Epithelial cell of prostate (primary cell): ENCODE results near the gene RNF217.
"Not testable (repeated sequence)": the region's sequence is repeated elsewhere in the genome, so short reads cannot be mapped to it uniquely, and the experiment has no call there.

Experiments
- DNase-seq: peaks from one replicate; pipeline ENCODE4 v3.0.0-alpha.2; 2011; ENCODE audit warnings: low read depth, low spot score
- H3K27ac ChIP-seq: fragments of 450-650 bp; 2 replicates; pipeline ENCODE4 v1.5.1; 2017; ENCODE audit warnings: mild to moderate bottlenecking

RNF217 gene

DNA sequence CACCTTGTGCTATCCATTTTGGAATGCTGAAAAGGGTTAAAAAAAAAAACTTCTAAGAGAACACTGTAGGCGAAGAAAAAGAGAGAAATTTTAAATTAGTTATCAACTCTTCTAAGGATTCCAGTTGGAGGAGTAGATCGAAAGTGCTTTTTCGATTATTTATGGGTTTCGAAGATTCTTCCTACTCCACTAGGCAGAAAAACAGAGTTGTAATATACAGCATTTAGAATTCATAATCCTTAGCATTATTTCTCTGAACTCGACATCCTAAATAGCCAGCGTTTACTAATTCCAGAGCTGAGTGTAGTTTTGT, 817 bp upstream of the RNF217 start:
- H3K27ac ChIP-seq = peak overlapping the region; percentile 89
- DNase-seq = no peak

DNA sequence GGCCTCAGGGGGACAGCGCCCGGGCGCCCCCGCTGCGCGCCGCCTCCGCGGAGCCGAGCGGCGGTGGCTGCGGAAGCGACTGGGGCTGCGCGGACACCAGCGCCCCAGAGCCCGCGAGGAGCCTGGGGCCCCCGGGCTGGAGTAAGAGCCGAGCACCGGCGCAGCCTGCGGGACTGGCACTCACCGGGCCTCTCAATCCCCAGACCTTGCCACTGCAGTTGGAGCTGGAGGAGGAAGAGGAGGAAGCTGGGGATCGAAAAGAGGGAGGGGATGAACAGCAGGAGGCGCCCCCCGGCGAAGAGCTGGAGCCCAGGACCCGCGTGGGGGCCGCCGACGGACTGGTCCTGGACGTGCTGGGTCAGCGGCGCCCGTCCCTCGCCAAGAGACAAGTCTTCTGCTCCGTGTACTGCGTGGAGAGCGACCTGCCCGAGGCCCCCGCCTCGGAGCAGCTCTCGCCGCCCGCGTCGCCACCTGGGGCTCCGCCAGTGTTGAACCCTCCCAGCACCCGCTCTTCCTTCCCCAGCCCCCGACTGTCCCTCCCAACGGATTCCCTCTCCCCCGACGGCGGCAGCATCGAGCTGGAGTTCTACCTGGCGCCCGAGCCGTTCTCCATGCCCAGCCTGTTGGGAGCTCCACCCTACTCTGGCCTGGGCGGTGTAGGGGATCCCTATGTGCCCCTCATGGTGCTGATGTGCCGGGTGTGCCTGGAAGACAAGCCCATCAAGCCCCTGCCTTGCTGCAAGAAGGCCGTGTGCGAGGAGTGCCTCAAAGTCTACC, 590 bp downstream of the RNF217 start:
- H3K27ac ChIP-seq = peak overlapping the region; percentile 89
- DNase-seq = no peak

DNA sequence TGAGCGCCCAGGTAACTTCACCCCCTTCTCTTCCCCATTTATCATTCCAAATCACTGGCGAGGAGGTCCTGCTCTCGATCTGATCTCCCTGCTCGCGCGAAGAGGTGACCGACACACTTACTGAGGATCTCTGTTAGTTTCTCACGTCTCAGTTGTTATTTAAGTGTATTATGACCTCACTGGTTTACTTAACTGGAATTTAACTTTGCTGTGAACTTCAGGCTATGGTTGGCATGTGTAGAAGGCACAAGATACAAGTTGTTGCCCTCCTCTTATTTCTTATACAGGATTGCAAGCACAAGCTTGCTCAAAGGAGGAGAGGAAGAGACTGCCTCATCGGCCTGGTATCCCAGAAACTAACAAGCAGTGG, 1.2 kb downstream of the RNF217 start:
- H3K27ac ChIP-seq = peak overlapping the region; percentile 89

DNA sequence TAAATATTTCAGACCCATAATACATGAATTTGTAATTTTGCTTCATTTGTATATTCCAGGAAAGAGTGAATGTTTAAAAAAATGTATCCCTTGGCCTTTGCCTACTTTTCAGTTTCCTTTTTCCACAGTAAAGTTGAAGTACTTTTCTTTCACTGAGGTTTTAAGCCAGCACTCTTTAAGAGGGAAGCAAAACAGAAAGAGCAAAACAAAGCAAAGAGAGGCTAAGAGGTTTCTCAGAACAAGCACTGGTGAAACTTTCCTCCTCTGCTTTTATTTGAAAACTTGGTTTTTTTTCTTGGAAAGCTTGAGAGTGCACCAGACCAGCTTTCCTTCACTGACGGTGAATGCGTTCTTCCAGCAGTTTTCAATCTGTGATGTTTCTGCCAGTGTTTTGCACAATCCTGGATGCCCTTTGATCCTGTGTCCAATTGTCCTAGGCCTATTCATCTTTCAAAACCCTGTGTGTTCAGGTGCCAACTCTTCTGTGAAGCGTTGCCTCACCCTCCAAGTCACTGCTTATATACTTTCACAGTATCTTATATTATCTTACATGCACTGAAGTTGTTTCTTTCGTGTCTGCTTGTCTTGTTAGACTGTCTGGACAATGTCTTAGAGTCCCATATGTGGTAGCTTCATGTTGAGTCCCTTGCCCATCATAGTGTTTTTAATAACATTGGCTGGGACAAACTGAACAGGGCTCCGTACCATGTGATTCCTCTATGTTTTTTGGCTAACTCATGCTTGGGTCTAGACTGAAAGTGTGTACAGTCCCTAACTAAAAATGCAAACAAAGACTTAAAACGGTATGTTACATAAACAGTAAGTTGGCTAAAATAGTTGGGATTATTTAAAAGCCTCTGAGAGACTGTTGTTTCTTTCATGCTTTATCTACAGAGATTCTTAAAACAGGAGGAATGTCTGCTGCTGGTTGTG, 1.9 kb downstream of the RNF217 start:
- DNase-seq = no peak
- H3K27ac ChIP-seq = peak overlapping the region; percentile 89

More for the DNA sequence above, 1.2 kb downstream of the RNF217 start:
- no peak for DNase-seq

DNA sequence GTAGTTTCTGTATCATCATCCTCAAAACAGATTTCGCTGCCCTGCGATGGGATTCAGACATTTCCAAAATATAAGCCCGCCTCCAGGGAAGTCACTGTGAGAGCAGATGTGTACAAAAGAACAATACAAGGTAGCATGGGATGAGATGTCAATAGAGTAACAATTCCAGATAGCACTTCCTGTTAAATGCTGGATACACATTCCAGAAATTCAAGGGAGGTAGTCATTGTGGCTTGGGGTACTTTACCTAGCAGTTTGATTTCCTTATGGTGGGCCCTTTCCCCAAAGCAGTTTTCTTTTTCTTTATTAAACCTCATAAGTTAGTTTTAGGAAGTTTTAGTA, 2.5 kb downstream of the RNF217 start:
- peak overlapping the region; percentile 89 for H3K27ac ChIP-seq
- no peak for DNase-seq

DNA sequence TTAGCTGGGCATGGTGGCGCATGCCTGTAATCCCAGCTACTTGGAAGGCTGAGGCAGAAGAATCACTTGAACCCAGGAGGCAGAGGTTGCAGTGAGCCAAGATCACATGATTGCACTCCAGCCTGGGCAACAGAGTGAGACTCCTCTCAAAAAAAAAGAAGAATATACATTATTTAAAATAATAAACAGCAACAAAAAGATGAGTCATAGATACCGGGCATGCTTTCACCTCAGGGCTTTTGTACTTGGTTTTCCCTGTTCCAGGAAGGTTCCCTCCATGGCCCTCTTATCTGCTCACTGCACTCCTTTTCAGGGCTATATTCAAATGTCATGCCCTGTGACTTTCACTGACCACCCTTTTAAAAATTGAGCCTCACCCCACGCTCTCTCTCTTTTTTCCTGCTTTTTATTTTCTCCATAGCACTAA, 3.2 kb downstream of the RNF217 start:
- not testable (repeated sequence) for DNase-seq
- H3K27ac ChIP-seq = peak overlapping the region; percentile 89

DNA sequence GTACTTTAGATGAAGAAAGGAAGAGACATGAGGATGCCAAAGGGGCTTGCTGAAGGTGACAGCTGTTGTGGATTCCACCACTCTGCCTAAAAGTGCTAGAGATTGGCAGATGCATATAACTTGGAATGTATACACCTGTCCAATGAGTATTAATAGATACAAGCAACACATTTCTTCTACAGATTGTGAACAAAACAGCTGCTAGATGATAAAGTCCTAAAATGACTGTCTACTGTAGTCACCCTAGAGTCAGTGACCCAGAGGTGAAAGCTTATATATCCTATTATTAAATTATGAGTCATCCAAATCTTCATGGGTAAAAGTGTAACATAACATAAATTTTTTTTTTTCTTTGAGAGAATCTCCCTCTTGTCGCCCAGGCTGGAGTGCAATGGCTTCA, 5.2 kb downstream of the RNF217 start:
- H3K27ac ChIP-seq = no peak overlapping the region
- no peak for DNase-seq

DNA sequence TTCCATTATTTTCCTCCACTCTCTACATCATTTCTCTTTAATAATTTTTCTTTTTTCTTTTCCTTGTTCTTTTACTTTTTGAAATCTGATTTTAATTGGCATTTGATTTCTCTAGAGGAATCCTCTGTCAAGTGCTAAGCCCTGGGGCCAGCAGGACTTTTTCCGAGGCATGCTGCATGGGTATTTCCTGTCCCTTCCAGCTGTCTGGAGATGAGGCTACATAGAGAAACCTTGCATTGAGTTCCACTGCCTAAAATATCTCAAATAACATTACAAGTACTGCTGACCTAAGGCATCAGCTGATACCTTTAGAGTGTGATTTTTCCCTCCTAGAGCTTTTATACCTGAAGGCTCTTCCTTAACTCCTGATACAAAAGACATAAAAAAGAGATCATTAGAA, 6.2 kb downstream of the RNF217 start:
- no peak for DNase-seq
- no peak overlapping the region for H3K27ac ChIP-seq

DNA sequence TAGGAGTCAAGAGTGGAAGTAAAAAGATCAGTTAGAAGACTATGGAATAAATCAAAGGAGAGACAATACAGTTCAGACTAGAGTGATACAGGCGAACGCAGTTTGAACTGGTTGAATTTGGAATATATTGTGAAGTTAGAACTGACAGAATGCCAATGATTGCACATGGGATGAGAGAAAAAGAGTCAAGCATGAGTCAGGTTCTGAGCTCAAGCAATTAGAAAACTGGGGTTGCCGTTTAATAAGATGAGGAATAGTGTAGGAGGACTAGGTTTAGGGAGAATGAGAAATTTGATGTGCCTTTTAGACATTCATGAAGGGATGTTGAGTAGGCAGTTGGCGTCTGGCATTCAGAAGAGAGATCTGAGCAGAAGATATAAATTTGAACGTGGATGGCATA, 8.0 kb downstream of the RNF217 start:
- H3K27ac ChIP-seq = no peak overlapping the region

DNA sequence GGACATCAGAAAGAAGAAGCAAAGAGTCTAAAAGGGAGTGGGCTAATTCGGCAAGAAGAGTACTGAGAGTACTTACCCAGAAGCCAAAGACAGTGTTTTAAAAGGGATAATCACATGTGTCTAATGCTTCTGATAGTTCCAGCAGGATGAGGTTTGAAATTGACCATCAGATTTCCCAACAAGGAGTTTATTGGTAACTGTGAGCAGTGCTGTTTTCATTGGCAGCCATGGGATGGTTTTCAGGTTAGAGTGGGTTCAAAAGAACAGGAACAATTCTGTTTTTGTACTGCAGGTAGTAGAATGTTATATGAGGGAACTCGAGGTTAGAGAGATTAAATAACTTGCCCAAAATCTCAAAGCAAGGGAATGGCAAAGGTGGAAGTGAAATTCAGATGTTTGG, 8.5 kb downstream of the RNF217 start:
- no peak overlapping the region for H3K27ac ChIP-seq
- no peak for DNase-seq

More for the DNA sequence above, 8.0 kb downstream of the RNF217 start:
- no peak for DNase-seq

DNA sequence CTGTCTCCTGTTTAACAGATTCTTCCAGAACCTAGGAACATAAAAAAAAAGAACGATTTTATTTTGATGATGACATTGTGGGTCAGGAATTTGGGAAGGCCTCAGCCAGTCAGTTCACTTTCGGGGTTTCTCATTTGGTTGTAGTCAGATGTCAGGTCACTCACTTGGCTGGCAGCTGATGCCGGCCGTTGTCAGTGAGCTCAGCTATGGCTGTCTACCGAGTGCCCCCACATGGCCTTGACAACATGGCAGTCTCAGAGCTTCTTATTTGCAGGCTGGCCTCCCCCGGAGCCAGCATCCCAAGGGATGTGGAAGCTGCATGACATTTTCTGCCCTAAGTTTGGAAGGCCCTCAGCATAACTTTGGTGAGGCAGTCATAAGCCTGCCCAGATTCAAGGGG, 11.5 kb downstream of the RNF217 start:
- no peak for DNase-seq
- no peak overlapping the region for H3K27ac ChIP-seq

DNA sequence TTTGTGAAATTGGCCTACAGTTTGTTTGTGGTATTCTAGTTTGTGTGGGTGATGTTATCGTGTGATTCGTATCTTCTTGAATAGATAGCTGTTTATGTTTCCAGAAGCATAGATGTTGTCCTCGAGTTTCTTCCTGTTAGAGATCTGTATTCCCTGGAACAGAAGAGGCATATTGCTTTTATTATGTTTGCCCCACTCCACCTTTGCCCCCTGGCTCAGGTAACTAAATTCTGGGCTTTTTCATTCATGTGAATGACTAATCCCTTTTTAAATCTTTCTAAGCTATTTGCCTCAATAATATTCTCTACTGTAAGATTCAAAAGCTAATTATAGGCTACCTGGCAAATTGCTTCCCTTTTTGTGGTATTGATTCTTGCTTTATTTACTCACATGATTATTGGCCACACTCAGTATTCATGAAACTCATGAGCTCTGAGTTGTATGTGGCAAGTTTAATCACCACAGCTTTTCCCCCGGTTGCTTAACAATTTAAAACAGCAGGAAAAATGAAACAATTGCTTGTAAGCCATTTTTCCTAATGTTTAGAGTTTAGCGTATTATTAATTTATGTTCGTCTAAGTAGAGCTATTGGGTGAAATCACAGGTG, 12.6 kb downstream of the RNF217 start:
- no peak overlapping the region for H3K27ac ChIP-seq

DNA sequence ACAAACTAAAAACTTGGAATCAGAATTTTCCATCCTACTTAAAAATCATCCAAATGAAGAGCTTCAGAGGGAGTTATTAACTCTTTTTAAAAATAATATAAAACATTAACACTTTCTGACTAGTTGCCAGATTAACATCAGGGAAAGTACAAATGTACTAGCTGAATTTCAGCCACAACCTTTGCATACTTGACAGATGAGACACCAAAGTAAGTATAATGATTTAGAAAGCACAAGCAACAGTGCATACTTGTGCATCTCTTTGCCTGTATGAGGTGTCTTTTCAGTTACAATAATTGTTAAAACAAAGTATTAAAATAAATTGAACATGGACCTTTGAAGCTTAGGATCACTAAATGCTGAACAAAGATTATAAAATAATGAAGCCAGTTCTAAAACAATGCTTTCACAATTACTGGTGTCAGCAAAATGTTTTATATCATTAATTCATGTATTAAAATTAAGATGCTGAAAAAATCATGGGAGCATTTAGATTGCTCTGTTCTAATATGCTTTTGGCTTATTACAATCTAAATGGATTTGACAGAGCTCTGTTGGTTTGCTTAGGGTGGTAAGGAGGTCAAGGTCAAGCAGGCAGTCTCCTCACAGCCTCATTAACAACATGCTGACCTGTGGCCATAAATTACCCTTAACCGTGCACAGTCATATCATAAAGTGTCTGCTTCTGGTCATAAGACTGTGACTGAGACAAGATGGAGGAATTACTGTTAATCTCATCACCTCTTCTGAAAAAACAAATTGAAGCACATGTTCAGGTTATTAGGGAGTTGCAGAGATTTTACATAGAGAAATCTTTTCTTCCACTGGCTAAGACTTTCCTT, 15.1 kb downstream of the RNF217 start:
- no peak for DNase-seq
- H3K27ac ChIP-seq = peak overlapping the region; percentile 56

More for the DNA sequence above, 12.6 kb downstream of the RNF217 start:
- DNase-seq = no peak

DNA sequence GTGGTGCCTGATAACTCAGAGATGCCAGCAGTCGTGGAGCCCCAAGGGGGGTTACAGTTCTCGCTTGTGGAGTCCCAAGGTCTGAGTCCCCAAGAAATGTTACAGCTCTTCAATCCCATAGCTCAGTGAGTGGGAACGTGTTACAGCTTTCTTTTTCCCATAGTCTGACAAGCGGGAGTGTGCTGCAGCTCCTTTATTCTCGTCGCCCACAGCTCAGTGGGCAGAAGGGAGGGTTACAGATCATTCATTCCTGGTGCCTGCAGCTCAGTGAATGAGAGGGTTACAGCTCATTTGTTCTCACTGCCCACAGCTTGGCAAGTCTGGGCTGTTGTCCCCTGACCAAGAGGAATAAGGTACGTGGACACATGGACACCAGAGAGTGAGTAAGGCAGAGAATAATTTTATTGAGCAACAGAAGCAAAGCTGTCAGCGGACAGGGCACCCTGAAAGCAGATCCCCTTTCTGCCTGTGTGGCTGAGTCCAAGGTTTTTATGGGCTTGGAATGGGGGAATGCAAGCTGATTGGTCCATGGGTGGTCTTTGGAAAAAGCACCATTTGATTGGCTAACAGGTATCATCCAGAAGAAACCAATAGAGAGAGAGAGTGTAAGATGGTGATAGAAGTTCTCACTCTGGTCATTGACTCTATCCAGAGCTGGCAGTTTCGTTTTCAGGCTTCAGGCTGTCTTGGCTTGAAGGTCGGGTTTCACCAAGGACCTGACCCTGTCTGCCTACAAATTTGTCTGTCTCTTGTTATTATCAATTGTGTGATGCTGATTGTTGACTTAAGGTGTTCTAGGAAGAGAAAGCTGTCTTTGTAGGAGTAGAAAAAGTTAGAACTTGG, 16.4 kb downstream of the RNF217 start:
- no peak overlapping the region for H3K27ac ChIP-seq
- DNase-seq = no peak

DNA sequence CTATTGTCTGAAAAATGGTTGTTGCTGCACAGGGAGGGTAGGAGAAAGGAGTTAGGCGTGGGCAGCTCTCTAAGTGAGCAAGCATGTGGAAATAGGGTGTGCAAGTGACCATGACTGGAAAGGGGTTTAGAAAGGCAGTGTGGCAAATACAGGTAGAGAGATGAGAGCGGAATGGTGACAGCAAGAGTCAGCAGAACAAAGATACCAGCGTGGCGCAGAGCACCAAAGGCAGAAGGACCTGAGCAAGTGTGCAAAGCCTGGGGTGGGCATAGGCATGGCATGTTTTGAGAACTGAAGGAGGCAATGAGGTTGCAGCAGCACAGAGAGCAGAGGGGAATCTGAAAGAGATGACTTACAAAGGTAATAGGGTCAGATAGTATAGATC, 17.0 kb downstream of the RNF217 start:
- H3K27ac ChIP-seq = no peak overlapping the region
- no peak for DNase-seq

DNA sequence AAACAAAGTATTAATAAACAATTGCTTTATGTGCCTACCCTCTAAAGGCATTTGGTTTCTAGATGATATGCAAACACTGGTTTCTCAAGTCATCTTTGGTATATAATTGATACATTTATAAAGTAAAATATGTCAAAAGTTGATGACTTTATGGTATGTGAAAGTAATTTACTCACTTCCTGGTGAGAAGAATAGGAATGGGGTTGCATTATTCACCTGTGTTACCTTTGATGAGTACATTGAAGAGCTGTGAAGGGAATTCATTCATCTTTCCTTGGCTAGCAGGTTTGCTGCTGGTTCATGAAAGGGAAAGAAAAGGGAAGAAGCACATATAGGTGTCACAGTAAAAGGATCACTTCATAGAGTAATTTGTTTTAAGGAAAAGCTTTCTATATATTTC, 20.4 kb downstream of the RNF217 start:
- DNase-seq = no peak

DNA sequence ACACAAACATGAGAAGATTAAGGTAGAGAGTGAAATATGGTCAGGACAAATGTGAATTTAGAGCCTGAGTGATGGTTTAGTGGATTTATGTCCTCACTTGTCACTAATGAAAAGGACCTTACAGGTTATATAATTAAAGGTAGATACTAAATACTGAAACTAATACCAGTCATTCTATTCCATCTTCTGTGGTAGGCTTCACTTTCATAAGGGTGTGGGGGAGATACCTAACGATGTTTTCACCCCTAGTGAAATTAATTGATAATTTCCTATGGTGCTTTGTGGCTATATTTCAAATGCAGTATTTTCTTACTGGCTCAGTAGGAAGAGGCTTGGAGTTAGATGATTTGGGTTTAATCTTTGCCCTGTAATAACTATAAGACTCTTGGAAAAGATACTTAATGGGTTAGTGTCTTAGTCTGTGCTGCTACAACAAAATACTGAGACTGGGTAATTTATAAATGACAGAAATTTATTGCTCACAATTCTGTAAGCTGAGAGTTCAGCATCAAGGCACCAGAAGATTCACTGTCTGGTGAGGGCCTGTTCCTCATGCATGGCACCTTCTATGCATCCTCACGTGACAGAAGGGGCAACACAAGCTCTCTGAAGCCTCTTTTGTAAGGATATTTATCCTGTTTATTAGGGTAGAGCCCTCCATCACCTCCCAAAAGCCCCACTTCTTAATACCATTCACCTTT, 21.3 kb downstream of the RNF217 start:
- H3K27ac ChIP-seq = peak overlapping the region; percentile 80
- no peak for DNase-seq

More for the DNA sequence above, 20.4 kb downstream of the RNF217 start:
- H3K27ac ChIP-seq = peak overlapping the region; percentile 80

DNA sequence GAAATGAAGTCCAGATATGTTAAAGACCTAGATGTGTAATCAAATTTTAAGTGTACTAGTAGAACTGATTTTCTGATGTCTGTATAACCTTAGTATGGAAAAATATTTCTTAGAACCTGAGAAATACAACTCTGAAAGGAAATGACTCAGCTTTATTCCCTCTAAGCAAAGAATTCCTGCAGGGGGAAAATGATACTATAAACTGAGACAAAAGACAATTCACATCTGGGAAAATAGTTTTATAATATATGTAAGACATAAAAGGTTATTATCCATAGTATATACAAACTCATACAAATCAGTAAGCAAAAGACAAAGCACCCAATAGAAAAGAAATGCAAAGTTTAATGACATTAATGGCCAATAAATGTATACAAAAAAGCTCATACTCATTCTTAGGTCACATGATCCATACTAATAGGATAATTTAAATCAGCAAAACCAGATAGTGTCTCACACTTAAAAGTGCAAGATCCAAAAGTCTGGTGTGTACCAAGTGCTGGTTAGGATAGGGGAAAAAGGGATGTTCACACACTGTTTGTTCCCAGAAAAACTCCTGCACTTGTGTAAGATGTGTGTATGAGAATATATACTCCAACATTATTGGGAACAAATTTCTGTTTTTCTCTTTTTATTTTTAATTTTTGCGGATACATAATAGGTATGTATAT, 22.6 kb downstream of the RNF217 start:
- H3K27ac ChIP-seq = peak overlapping the region; percentile 80
- DNase-seq = no peak
